NCI-H2107 (cell line): ENCODE results near the gene HOXD3.

Experiments used
- DNase-seq: peaks from one replicate; lab custom pipeline; 2025; lab: John Stamatoyannopoulos, UW

Gene HOXD3

DNA sequence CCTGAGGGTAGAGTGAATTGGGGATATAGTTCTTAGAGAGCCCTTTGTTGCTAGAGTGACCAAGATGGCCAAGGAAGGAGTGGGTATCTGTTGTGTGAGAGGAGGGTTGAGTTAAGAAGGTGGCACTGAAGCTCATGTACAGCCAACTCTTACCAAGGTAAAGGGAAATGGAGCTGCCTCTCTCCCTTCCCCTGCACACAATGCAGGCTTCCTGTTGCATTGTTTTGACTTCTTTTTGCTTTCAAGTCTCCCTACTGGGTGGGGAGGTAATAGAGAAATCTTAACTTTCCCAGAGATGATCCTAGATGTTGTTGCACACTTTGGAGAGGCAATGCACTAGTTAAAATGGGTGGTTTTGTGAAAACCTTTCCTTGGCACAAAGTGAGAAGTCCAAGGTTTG lies 55.2 kb downstream of the HOXD3 start:
- no peak for DNase-seq

DNA sequence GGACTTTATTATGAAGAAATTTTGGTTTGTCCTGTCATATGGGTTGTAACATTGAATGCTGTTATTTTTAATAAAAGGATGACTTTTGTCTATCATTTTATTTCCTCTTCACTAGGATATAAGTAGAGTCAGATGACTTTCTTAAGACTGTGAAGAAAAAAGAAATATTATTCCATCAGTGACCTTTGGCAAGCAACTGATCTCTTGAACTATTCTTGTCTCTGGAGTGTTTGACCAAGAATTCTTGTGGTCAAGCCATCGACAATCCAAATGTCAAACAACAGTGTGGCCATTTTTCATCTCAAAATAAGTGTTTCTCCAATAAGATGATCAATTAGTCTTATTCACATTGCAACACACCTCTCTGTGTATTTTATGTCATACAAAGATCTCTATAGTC lies 56.3 kb downstream of the HOXD3 start:
- DNase-seq = no peak
